HG02970 (cell line): ENCODE measurements around the gene SEMA6B.
"Not testable (repeated sequence)": the region's sequence is repeated elsewhere in the genome, so short reads cannot be mapped to it uniquely, and the experiment has no call there.

Experiments used
- ATAC-seq: cut with Tn5 transposase; IDR thresholded peaks from one replicate; pipeline ENCODE4 v1.9.1; 2021; ENCODE audit warnings: mild to moderate bottlenecking, moderate library complexity, moderate number of reproducible peaks; ENCODE audit not compliant: unreplicated experiment, low FRiP score

Gene SEMA6B

DNA sequence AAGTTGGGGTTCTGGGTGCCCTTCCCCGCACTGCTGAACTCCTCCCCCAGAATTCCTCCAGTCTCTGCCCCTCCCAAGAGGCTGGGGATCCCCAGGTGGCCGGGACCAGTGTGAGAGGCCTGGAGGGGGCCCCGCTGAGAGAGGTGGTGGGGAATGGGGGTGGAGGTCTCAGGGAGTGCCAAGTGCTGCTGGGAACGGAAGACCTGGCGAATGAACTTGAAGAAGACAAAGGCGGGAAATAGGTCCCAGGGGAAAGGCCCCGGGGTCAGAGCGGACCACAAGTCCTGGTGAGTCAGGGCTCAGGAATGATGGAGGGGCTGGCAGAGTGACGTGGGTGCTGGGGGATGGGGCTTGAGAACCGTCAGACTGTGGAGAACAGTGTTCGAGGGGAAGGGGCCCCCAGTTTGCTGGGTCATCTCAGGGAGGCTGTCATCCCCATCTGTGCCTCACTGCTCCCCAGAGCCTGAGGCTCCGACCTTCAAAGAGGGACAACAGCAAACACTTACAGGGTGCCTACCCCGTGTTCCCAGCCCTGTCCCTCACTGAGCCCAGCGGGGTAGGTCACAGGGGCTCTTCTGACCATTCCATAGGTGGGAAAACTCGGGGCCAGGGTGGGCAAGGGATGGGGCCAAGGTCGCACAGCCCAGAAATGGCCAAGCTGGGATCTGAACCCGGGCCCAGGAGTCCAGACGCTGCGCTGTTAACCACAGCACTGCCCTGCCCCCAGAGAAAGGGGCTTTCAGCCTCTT lies 16.0 kb upstream of the SEMA6B start:
- ATAC-seq, result no peak

DNA sequence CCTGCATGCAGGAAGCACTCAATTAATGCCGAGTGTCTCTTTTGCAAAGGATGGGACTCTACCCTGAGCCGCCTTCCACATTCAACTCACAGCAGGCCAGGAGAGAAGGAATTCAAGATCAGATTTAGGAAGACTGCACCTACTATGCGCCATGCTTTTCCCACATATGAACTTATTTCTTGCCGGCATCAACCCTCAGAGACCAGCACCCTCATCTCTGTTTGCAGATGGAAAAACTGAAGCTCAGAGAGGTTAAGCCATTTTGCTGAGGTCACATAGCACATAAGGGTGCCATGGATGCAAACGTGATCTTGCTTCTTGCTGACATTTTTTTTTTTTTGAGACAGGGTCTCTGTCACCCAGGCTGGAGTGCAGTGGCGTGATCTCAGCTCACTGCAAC lies 14.2 kb upstream of the SEMA6B start:
- no peak for ATAC-seq

DNA sequence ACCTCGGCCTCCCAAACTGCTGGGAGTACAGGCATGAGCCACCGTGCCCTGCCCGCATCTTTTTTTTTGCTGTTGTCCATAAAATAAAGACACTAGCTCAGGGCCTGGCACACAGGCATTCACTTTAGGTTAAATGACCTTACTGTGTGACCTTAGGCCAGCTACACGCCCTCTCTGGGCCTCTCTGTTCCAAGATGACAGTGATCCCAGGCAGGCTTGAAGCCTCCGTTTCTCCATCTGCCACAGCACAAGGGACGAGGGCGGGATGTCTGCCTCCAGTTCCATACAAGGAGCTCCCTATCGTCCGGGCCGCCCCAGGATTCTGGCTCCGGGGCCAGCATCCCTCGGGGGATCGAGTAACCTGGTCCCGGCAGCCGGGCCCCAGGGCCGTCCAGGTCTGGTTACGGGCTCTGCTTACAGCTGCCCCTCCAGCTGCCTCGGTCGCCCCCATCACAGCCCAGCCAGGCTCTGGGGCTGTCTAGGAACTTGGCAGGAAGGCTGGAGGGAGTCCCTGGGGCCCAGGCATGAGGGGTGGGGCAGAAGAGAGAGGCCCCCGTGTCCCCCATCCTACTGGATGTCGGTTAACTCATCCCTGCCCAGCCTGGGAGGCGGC lies 11.9 kb upstream of the SEMA6B start:
- ATAC-seq, result no peak

DNA sequence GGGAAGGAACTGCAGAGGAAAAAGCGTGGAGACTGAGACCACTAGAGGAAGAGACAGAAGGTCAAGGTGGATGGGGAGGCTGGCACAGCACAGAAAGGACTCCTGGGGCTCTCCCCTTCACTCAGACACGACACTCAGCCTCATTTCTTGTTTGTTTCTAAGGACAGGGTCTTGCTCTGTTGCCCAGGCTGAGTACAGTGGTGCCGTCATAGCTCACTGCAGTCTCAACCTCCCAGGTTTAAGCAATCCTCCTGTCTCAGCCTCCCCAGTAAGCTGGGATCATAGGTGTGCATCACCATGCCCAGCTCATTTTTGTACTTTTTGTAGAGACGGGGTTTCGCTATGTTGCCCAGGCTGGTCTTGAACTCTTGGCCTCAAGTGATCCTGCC lies 11.4 kb upstream of the SEMA6B start:
- no peak for ATAC-seq

DNA sequence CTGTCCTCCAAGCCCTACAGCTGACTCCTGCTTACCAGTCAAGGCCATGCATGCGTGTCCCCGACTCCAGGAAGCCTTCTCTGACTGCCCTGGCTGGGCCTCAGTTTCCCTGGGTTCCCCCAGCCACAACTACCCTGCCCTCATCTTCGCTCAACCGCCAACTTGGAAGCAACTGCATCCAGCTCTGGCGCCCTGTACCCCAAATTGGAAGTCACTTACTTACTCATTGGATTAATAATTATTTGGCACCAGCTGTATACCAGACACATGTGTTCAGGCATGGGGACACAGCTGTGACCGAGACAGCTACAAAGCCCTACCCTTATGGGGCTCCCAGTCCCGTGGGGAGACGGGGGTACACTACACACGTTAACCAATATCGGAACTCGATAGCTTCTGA lies 10.9 kb upstream of the SEMA6B start:
- ATAC-seq, result no peak

DNA sequence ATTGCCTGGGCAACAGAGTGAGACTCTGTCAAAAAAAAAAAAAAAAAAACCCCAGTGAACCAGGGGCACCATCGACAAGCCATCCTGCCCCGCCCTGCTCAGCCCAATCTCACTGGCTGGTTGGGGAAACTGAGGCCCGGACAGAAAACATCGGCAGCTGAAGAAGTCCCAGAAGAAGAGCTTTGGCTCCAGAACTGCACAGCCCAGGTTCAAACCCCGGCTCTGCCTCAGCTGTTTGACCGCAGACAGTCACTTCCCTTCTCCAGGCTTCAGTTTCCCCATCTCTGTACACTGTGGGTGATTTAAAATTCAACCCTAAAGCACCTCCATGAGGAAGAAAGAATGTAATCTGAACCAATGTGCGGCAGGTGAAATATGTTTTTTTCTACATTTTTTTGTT lies 9.4 kb upstream of the SEMA6B start:
- ATAC-seq, result no peak

DNA sequence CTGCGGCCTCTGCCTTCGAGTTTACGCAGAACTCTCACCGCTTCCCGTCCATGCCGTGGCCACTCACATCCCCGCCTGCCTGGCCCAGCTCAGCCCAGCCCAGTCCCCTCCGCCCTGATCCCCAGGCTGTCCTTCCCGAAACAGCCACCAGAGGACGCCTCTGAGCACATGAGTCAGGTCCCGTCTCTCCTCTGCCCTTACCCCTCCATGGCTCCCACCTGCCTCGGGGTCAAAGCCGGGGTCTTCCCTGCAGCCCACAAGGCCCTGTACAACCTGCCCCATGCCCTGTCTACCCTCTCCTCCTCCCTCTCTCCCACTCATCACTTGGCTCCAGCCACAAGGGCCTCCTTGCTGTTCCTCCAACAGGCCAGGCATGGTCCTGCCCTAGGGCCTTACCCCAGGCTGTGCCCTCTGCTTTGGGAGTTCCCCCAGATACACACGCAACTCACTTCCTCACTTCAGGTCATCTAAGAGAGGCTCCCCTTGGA lies 8.1 kb upstream of the SEMA6B start:
- ATAC-seq, result no peak

DNA sequence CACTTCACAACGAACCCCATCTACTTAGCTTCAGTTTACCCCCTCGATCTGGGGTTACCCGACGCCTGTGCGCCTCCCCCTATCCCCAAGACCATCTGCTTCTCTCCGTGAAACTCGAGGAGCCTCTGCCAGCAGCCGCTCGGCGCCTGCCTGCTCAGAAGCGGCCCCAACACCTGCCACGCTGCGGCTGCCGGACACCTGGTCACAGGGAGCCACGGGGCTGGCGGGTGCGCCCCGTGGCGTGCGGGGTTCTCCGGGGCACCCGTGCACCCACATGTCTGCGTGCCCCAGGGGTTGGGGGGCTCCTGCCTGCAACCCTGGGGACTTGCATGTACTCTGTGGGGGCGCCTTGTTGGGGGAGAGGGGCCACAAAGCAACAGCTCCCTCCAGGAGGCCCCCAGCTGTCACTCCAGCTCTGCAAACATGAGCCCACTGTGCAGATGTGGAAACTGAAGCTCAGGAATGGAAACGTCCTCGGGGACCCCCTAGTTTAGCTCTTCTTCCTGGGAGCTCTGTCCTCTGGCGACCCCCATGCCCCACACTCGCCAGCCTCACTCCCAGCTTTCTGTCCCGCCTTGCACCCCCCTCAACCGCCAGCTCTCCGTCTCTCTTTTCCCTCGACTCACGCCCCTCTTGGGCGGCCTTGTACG lies 7.0 kb upstream of the SEMA6B start:
- ATAC-seq, result no peak

DNA sequence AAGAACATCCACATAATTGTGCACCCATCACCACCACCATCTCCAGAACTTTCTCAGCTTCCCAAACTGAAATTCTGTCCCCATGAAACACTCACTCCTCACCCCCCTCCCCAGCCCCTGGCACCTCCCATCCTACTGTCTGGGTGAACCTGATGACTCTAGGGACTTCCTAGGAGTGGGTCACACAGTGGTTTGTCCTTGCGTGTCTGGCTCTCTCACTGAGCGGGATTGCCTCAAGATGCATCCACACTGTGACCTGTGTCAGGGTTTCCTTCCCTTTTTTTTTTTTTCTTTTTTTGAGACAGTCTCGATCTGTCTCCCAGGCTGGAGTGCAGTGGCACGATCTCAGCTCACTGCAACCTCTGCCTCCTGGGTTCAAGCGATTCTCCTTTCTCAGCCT lies 4.1 kb upstream of the SEMA6B start:
- ATAC-seq, result not testable (repeated sequence)

DNA sequence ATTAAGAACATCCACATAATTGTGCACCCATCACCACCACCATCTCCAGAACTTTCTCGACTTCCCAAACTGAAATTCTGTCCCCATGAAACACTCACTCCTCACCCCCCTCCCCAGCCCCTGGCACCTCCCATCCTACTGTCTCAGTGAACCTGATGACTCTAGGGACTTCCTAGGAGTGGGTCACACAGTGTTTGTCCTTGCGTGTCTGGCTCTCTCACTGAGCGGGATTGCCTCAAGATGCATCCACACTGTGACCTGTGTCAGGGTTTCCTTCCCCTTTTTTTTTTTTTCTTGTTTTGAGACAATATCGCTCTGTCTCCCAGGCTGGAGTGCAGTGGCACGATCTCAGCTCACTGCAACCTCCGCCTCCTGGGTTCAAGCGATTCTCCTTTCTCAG lies 2.6 kb upstream of the SEMA6B start:
- ATAC-seq, result not testable (repeated sequence)

DNA sequence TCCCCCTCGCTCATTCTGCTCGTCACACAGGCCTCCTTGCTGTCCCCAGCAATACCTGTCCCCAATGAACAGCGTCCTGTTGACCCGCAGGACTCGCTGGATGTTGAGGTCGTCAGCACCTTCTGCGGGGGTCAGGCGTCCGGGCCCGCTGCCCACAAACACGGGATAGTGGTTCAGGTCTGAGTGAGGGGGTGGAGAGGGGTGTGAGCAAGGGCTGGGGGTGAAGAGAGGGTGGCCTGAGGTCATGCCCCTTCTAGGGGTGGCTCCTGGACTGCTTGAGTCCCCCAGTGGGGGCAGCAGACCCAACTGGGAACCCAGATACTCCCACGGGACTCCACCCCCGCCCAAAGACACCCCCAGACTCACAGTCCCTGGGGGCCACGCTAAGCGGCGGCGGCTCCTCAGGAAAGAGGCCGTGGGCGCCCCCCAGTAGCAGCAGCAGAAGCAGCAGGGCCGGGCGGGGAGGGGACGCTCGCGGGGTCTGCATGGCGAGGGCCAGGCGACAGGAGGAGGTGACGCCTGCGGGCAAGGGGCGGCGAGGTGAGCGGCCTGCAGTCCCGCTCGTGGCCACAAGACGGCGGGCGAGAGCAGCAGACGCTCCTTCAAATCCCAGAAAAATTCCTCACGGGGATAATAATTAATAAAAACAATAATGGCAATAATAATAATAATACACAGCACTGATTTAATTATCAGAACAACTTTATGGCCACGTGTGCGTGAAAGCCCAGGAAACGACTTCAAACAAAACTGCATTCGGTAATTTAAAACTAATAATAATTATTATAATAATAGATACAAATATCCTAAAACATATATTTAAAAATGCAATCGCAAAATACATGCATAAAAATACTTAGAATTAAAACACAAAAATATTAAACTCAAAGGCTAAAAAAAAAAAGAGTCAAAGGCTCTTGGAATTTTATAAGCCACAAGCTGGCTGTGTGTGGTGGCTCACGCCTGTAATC lies 1.2 kb downstream of the SEMA6B start:
- ATAC-seq, result no peak

DNA sequence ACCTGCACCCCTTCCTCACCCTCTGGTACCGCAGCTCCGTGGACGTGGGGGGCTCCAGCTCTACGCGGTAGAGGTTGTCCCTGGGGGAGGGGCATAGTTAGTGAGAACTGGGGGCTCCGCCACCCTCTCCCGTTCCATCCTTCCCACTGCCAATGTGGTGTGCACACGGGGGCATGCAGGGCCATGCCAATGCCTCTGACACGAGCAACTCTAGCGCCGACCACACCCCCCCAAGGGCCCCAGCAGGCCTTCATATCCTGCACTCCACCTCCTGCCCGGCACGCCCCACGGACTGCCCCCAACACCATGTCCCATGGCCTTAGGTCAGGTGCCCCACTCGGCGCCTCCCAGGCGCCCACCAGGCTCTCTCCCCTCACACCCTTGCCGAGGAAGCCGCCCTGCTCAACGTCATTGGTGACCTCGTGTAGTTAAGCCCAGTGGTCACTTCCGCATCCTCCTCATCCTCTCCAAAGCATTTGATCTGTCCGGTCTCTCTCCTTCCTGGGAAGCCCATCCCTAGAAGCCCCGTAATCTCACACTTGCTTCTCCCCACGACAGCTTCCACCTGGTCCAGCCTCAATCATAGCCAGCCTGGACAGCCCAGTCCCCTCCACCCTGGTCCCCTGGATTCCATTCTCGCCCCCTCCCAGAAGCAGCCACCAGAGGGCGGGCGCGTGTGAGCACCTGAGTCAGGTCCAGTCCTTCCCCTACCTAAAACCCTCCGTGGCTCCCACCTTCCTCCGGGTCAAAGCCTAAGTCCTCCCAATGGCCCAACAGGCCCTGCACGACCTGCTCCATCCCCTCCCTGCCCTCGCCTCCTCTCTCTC lies 2.1 kb downstream of the SEMA6B start:
- no peak for ATAC-seq

DNA sequence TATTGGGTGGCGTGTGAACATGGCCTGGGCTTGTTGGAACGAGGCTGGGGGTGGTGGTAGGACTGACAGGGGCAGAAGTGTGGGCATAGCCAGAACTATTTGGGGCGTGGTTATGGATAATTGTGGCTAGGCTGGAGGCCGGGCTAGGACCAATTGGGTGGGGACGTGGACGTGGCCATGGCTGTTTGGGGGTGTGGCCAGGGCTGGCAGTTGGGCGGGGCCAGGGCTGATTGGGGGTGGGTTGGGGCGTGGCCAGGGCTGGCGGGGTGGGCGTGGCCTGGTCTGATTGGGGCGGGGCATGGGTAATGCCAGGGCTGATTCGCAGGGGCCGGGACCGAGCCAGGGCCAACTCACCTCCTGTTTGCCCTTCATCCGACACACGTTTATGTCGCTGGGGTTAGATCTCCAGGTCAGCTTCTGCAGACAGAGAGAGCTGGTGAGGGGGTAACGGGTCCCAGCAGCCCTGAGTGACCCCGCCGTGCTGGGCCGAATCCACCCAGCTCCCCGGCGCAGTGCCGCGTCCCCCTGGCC lies 2.8 kb downstream of the SEMA6B start:
- no peak for ATAC-seq

DNA sequence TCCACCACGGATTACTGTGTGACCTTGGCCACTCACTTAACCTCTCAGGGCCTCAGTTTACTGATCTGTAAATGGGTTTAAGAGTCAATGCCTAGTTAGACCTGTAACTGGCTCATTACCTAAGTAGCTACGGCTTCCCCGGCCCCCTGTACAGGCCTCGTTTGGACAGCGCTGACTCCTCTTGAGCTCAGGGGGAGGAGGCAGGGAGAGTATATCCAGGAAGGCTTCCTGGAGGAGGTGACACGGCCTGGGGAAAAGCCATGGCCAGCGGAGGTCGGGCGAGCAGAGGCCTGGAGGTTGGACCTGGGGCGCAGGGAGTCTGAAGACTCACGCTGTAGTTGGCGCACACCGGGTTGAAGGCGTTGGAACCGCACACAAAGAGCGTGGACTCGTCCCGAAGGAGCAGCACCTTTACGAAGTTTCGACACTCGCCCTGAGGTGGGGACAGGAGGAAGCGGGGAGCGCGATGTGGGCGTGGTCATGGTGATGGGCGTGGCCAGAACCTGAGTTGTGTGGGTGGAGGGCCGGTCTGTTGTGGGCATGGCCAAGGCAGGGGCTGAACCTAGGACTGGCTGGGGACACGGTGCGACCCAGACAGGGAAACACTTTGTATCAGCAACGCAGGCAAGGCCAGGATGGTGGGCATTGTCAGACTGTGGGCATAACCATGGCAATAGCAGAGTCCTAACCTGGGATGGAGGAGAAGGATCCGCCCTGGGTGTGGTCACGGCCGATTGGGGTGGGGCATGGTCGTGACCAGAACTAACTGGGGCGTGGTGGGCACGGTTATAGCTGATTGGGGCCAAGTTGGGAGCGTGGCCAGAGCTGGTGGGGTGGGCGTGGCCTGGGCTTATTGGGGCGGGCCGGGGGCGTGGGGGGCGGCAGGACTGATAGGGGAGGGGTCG lies 3.6 kb downstream of the SEMA6B start:
- no peak for ATAC-seq

DNA sequence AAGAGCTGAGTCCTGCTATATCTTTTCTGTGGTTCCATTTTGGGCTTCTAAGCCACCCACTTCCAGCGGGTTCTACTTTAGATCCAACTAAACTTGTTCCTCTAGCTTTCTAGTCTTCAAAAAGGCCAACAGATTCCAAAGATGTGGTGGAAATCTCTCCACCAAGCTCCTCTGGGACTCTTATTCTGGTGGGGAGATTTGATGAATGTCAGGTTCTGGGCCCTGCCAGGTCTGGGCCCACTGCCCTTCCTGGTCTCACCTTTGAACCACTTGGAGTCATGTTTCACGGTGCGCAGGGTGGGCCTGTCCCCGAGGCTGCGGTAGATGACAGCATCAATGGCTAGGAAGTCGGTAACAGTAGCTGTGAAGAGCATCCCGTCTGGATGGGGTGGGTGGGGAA lies 4.8 kb downstream of the SEMA6B start:
- no peak for ATAC-seq

DNA sequence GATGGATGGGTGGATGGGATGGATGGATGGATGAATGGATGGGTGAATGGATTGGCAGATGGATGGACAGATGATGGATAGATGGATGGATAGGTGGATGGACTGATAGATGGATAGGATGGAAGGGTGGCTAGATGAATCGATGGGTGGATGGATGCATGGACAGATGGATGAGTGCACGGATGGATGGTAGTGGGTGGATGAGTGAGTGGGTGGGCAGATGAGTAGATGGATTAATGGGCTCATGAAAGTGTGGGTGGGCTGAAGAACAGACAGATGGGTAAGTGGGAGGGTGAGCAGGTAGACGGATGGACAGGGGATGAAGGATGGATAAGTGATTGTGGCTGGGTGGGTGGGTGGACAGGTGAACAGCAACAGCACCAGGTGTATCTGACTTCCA lies 5.7 kb downstream of the SEMA6B start:
- ATAC-seq, result no peak

DNA sequence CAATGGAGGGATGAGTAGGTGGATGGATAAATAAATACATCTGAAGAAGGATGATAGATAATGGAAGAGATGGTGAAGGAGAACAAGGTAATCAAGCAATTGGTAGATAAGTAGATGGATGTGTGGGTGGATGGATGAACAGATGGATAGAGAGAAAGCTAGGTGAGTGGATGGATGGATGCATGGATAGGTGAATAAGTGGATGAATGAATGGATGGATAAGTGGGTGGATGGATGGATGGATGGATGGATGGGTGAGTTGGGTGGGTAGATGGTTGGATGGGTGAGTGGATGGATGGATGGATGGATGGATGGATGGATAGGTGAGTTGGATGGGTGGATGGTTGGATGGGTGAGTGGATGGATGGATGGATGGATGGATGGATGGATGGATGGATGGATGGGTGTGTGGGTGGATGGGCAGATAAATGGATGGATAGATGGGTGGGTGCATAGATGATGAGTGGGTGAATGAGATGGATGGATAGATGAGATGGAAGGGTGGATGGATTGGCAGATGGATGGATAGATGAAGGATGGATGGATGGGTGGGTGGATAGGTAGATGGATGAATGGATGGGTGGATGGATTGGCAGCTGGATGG lies 6.3 kb downstream of the SEMA6B start:
- ATAC-seq, result no peak

DNA sequence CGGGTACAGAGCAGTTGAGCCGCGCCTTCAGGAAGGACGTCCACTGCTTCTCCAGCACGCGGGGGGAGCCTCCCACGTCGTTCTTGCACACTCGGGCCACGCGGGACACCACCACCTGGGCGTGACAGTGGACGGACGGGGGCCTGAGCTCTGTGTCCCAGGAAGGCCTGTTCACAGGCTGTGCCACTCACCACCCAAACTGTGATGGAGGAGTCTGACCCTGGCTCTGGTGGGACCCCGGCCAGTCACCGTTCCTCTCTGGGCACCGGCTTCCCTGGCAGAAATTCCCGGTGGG lies 7.0 kb downstream of the SEMA6B start:
- ATAC-seq, result no peak
